HG03457 (cell line): ENCODE results near the gene PLXNC1.
A peak's percentile ranks its signal among the peaks of the same experiment; 100 is the strongest.

Experiments
- ATAC-seq: cut with Tn5 transposase; IDR thresholded peaks from one replicate; pipeline ENCODE4 v1.9.1; 2021; ENCODE audit warnings: moderate number of reproducible peaks; ENCODE audit not compliant: unreplicated experiment

PLXNC1 gene

GRCh38 chr12:94133964-94134795 is 14.2 kb upstream of the PLXNC1 start:
- ATAC-seq = no peak

GRCh38 chr12:94135896-94136295 is 12.5 kb upstream of the PLXNC1 start:
- no peak for ATAC-seq

GRCh38 chr12:94139816-94140215 is 8.6 kb upstream of the PLXNC1 start:
- no peak for ATAC-seq

- no peak for ATAC-seq
These were observed 7.8 kb upstream of the PLXNC1 start for GRCh38 chr12:94140556-94140955.

GRCh38 chr12:94141004-94141764 is 7.2 kb upstream of the PLXNC1 start:
- no peak for ATAC-seq

- no peak for ATAC-seq
These were observed 6.5 kb upstream of the PLXNC1 start for GRCh38 chr12:94141892-94142291.

- ATAC-seq = no peak
These were observed 4.9 kb upstream of the PLXNC1 start for GRCh38 chr12:94143438-94143837.

- ATAC-seq = no peak
These were observed 4.4 kb upstream of the PLXNC1 start for GRCh38 chr12:94143951-94144350.

- ATAC-seq = no peak
These were observed 3.6 kb upstream of the PLXNC1 start for GRCh38 chr12:94144781-94145180.

GRCh38 chr12:94145191-94145983 is 3.0 kb upstream of the PLXNC1 start:
- no peak for ATAC-seq

- no peak for ATAC-seq
These were observed 2.0 kb upstream of the PLXNC1 start for GRCh38 chr12:94146166-94146936.

GRCh38 chr12:94147387-94147990 is 888 bp upstream of the PLXNC1 start:
- ATAC-seq = no peak

- ATAC-seq = no peak
These were observed 352 bp downstream of the PLXNC1 start for GRCh38 chr12:94148739-94149118.

GRCh38 chr12:94149119-94149780 is 873 bp downstream of the PLXNC1 start:
- ATAC-seq = peak; percentile 20

- ATAC-seq = no peak
These were observed 1.4 kb downstream of the PLXNC1 start for GRCh38 chr12:94149781-94150239.

GRCh38 chr12:94150240-94151121 is 2.1 kb downstream of the PLXNC1 start:
- ATAC-seq = no peak

- ATAC-seq = no peak
These were observed 3.2 kb downstream of the PLXNC1 start for GRCh38 chr12:94151582-94151981.

GRCh38 chr12:94152292-94153078 is 4.1 kb downstream of the PLXNC1 start:
- no peak for ATAC-seq
